ENCODE measurements around the gene ASTN2.

DNA sequence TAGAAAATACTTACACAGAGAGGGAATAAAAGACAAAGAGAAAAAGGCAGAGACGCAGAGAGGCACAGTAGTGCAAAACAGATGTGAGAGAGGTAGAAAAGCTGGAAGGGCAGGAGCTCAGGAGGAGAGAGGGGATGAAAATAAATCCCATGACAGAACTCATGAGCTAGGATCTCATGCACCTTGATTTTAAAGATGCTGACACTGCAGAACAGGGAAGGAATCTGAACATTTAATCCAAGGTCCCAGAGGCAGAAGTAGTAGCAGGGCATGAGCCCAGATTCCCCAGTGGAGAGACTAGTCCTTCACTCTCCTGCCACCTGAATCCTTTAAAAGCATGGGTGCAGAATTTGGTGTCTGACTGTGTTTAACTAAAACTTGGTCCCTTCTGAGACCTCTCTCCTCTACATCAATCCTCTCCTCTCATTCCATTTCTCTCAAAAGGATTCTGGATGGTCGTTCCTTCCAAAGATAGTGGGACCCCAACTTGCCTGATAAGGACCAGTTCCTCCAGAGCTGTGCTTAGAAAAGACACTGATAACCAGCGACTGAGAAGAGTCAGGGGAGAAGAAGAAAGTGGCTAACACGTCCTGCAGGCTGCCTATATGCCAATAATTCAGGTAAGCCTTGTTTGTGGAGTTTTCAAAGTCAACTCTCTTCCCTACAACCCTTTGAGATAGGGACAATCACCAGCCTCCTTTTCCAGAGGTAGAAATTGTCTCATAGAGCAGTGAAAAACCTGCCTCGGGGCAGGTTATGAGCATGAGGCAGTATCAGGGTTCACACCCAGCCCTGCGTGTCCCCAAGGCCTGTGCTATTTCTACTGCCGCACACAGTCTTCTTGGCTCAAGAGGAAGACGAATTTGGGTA is 931.0 kb downstream of the ASTN2 start:
- no peak for TF ChIP-seq POLR2A (IDR thresholded peaks at IDR 0.05)
- TF ChIP-seq, protein P1, sequence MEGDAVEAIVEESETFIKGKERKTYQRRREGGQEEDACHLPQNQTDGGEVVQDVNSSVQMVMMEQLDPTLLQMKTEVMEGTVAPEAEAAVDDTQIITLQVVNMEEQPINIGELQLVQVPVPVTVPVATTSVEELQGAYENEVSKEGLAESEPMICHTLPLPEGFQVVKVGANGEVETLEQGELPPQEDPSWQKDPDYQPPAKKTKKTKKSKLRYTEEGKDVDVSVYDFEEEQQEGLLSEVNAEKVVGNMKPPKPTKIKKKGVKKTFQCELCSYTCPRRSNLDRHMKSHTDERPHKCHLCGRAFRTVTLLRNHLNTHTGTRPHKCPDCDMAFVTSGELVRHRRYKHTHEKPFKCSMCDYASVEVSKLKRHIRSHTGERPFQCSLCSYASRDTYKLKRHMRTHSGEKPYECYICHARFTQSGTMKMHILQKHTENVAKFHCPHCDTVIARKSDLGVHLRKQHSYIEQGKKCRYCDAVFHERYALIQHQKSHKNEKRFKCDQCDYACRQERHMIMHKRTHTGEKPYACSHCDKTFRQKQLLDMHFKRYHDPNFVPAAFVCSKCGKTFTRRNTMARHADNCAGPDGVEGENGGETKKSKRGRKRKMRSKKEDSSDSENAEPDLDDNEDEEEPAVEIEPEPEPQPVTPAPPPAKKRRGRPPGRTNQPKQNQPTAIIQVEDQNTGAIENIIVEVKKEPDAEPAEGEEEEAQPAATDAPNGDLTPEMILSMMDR (IDR thresholded peaks at IDR 0.05): no peak
